Measurements from ENCODE around the gene YPEL5. TPM values are rescaled to one million over a fixed set of nuclear protein-coding genes. Genes with fewer than 3 reads are reported as not detected.

YPEL5 gene
- total RNA-seq, 1 donor from 2014 or later = 25.0 TPM

GRCh38 chr2:30194421-30194820 is 47.6 kb downstream of the YPEL5 start:
- no peaks in the 10 kb centered on the region for H3K36me3 Mint-ChIP-seq (ENCODE audit: low read depth)
- no peak for DNase-seq (ENCODE audit: low read depth, low spot score)
- H3K4me1 Mint-ChIP-seq = peaks cover 9% of the 10 kb centered on the region
- no peaks in the 10 kb centered on the region for H3K27me3 Mint-ChIP-seq (ENCODE audit: low read depth)
- no peak for TF ChIP-seq CTCF (conservative IDR thresholded peaks at IDR 0.05)
- no peak overlapping the region for H3K27ac Mint-ChIP-seq (ENCODE audit: unreplicated experiment)
- H3K4me3 Mint-ChIP-seq = no peak overlapping the region
- H3K9me3 Mint-ChIP-seq = no peaks in the 10 kb centered on the region

- peaks cover 9% of the 10 kb centered on the region for H3K4me1 Mint-ChIP-seq
- H3K9me3 Mint-ChIP-seq = no peaks in the 10 kb centered on the region
- H3K36me3 Mint-ChIP-seq (ENCODE audit: low read depth) = no peaks in the 10 kb centered on the region
- no peak overlapping the region for H3K4me3 Mint-ChIP-seq
- H3K27ac Mint-ChIP-seq (ENCODE audit: unreplicated experiment) = no peak overlapping the region
- H3K27me3 Mint-ChIP-seq (ENCODE audit: low read depth) = no peaks in the 10 kb centered on the region
- DNase-seq (ENCODE audit: low read depth, low spot score) = no peak
- TF ChIP-seq CTCF (conservative IDR thresholded peaks at IDR 0.05) = no peak
Measured at GRCh38 chr2:30195016-30195415, 48.2 kb downstream of the YPEL5 start.

GRCh38 chr2:30197570-30198192 is 50.9 kb downstream of the YPEL5 start:
- Mint-ChIP-seq H3K27ac (ENCODE audit: unreplicated experiment) (no peak overlapping the region), H3K36me3 (ENCODE audit: low read depth) (no peaks in the 10 kb centered on the region), H3K9me3 (no peaks in the 10 kb centered on the region), H3K4me3 (no peak overlapping the region), H3K27me3 (ENCODE audit: low read depth) (no peaks in the 10 kb centered on the region), H3K4me1 (peaks cover 6% of the 10 kb centered on the region)
- DNase-seq (ENCODE audit: low read depth, low spot score) = no peak
- no peak for TF ChIP-seq CTCF (conservative IDR thresholded peaks at IDR 0.05)

GRCh38 chr2:30201990-30202389 is 55.2 kb downstream of the YPEL5 start:
- DNase-seq (ENCODE audit: low read depth, low spot score) = no peak
- no peak for TF ChIP-seq CTCF (conservative IDR thresholded peaks at IDR 0.05)
- no peak overlapping the region for H3K27ac Mint-ChIP-seq (ENCODE audit: unreplicated experiment)
- no peaks in the 10 kb centered on the region for H3K36me3 Mint-ChIP-seq (ENCODE audit: low read depth)
- no peaks in the 10 kb centered on the region for H3K9me3 Mint-ChIP-seq
- no peak overlapping the region for H3K4me3 Mint-ChIP-seq
- H3K27me3 Mint-ChIP-seq (ENCODE audit: low read depth) = peaks cover 5% of the 10 kb centered on the region
- no peaks in the 10 kb centered on the region for H3K4me1 Mint-ChIP-seq

GRCh38 chr2:30203156-30203555 is 56.3 kb downstream of the YPEL5 start:
- no peaks in the 10 kb centered on the region for H3K9me3 Mint-ChIP-seq
- no peak for TF ChIP-seq CTCF (conservative IDR thresholded peaks at IDR 0.05)
- no peak for DNase-seq (ENCODE audit: low read depth, low spot score)
- H3K4me1 Mint-ChIP-seq = no peaks in the 10 kb centered on the region
- no peak overlapping the region for H3K4me3 Mint-ChIP-seq
- H3K36me3 Mint-ChIP-seq (ENCODE audit: low read depth) = no peaks in the 10 kb centered on the region
- peaks cover 5% of the 10 kb centered on the region for H3K27me3 Mint-ChIP-seq (ENCODE audit: low read depth)
- no peak overlapping the region for H3K27ac Mint-ChIP-seq (ENCODE audit: unreplicated experiment)

Measured in neural crest cell (in vitro differentiated cells).